Activated T-helper 1 cell treated with anti-CD3 and anti-CD28 coated beads, Interleukin-12 subunit alpha, Interleukin-12 subunit beta, Interleukin-2, Interleukin-4 antibody, amounts not matched to agents 30 ng/mL and 10 ng/mL and 1 ng/mL, durations not matched to agents 14 hours and 24 hours and 36 hours (primary cell): ENCODE results near the gene SMIM15. TPM values are rescaled to one million over a fixed set of nuclear protein-coding genes. Genes with fewer than 3 reads are reported as not detected.
"Not testable (repeated sequence)": the region's sequence is repeated elsewhere in the genome, so short reads cannot be mapped to it uniquely, and the experiment has no call there.

Experiments
- DNase-seq: peaks from one replicate; pipeline ENCODE4 v3.0.0; 2021; ENCODE audit warnings: low spot score
- H3K27ac Mint-ChIP-seq: one replicate; pipeline ENCODE4 v1.8.0; 2021; ENCODE audit warnings: mild to moderate bottlenecking, mixed read lengths
- H3K27me3 Mint-ChIP-seq: one replicate; pipeline ENCODE4 v1.8.0; 2022; ENCODE audit warnings: mild to moderate bottlenecking, moderate library complexity, mixed read lengths; ENCODE audit not compliant: insufficient read depth
- H3K36me3 Mint-ChIP-seq: one replicate; pipeline ENCODE4 v1.8.0; 2021; ENCODE audit warnings: low read depth, mixed read lengths
- H3K4me1 Mint-ChIP-seq: one replicate; pipeline ENCODE4 v1.8.0; 2021; ENCODE audit warnings: low read depth, mixed read lengths
- H3K4me3 Mint-ChIP-seq: one replicate; pipeline ENCODE4 v1.8.0; 2021; ENCODE audit warnings: mild to moderate bottlenecking, moderate library complexity, mixed read lengths
- H3K9me3 Mint-ChIP-seq: one replicate; pipeline ENCODE4 v1.8.0; 2021; ENCODE audit warnings: mixed read lengths
- intact Hi-C: fragments of 100-400 bp; cut with micrococcal nuclease; formaldehyde crosslinking; loops from one replicate; pipeline ENCODE4 v1.15.1; 2024
- total RNA-seq: library from RNA; stranded (reverse); gene quantifications from 2 replicates; pipeline ENCODE4 v1.2.3, GENCODE V29; 2022

Gene SMIM15
- total RNA-seq, result 84.0 and 86.7 TPM in 2 replicates

DNA sequence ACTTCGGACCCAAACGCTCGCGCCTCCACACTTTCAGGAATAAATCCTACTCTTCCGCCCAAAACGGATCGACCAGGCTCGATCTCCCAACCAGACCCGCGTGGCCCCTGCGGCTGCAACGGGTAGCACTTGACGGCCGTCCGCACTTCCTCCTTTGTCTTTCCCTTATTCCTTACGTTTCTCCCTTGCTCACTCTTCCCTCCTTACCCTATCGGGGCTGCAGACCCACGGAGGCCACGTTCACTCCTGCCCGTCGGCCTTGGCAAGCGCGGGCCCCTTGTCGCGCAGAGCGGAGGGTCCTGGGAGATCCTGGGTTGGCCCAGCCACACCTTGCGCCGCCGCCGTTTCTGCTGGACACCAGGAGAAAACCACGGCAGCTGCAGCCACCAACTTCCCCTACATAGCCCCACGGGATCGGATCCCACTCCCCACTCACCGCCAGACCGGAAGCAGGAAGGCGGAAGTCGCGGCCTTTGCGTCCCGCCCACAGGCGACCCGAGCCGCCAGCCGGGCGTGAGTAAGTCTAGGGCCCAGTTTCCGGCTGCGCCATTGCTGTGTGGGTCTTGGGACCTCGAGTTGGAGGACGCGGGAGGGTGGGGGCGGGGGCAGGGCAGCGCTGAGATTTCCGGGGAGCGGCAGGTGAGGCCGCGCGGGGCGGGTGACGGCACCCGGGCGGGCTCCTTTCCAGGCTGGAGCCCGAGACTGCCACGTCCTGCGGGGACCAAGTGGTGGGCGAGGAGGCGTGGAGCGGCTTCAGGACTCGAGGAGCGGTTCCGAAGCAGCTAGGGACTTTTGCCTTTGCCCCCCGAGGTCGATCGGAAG, at the start of gene SMIM15:
TSS of gene SMIM15 (minus strand) at position 459 of the 822 bp plus-strand sequence. CDS start 2,297 bp downstream, outside the sequence.
- H3K36me3 Mint-ChIP-seq, result peaks cover 43% of the 10 kb centered on the region

GRCh38 chr5:61207884-61208283, 45.6 kb upstream of the SMIM15 start:
- Mint-ChIP-seq H3K9me3 (peaks cover 12% of the 10 kb centered on the region), H3K36me3 (no peaks in the 10 kb centered on the region), H3K4me1 (peaks cover 2% of the 10 kb centered on the region), H3K4me3 (no peak overlapping the region), H3K27me3 (peaks cover 3% of the 10 kb centered on the region), H3K27ac (no peak overlapping the region)
- intact Hi-C loops, result no loop called here
- no peak for DNase-seq

More for the DNA sequence above, at the start of gene SMIM15:
- Mint-ChIP-seq H3K27ac (peak within 1 kb of the TSS; percentile 92), H3K4me1 (peaks cover 40% of the 10 kb centered on the region), H3K9me3 (peaks cover 8% of the 10 kb centered on the region), H3K4me3 (peak within 1 kb of the TSS; percentile 95), H3K27me3 (no peaks in the 10 kb centered on the region)
- intact Hi-C loops, result loop anchor here (1.0 to 10.0 kb wide), 10 partner anchors 40 to 1123 kb away; partner anchors contain the start of genes DEPDC1B, ERCC8, NDUFAF2 and ZSWIM6
- peak; percentile 81 for DNase-seq

- H3K9me3 Mint-ChIP-seq, result peaks cover 11% of the 10 kb centered on the region
- H3K4me1 Mint-ChIP-seq, result peaks cover 11% of the 10 kb centered on the region
- H3K4me3 Mint-ChIP-seq, result no peak overlapping the region
- H3K27me3 Mint-ChIP-seq, result no peaks in the 10 kb centered on the region
- no peak for DNase-seq
- H3K27ac Mint-ChIP-seq, result no peak overlapping the region
- H3K36me3 Mint-ChIP-seq, result no peaks in the 10 kb centered on the region
- intact Hi-C loops, result no loop called here
Measured at GRCh38 chr5:61205013-61205412, 42.7 kb upstream of the SMIM15 start.

- Mint-ChIP-seq H3K27me3 (peaks cover 5% of the 10 kb centered on the region), H3K4me3 (no peak overlapping the region), H3K27ac (peak overlapping the region; percentile 7), H3K9me3 (peaks cover 7% of the 10 kb centered on the region), H3K4me1 (peaks cover 11% of the 10 kb centered on the region), H3K36me3 (no peaks in the 10 kb centered on the region)
- DNase-seq, result no peak
- intact Hi-C loops, result loop anchor here (1.0 to 2.0 kb wide), 7 partner anchors 40 to 377 kb away; partner anchors contain the start of genes SMIM15 and ZSWIM6
Measured at GRCh38 chr5:61202213-61202612, 39.9 kb upstream of the SMIM15 start.

- H3K9me3 Mint-ChIP-seq, result peaks cover 3% of the 10 kb centered on the region
- no peak overlapping the region for H3K27ac Mint-ChIP-seq
- intact Hi-C loops, result no loop called here
- peaks cover 8% of the 10 kb centered on the region for H3K27me3 Mint-ChIP-seq
- no peak overlapping the region for H3K4me3 Mint-ChIP-seq
- peaks cover 11% of the 10 kb centered on the region for H3K4me1 Mint-ChIP-seq
- no peak for DNase-seq
- H3K36me3 Mint-ChIP-seq, result no peaks in the 10 kb centered on the region
Measured at GRCh38 chr5:61200582-61201155, 38.4 kb upstream of the SMIM15 start.

GRCh38 chr5:61198606-61199005, 36.3 kb upstream of the SMIM15 start:
- intact Hi-C loops, result no loop called here

DNA sequence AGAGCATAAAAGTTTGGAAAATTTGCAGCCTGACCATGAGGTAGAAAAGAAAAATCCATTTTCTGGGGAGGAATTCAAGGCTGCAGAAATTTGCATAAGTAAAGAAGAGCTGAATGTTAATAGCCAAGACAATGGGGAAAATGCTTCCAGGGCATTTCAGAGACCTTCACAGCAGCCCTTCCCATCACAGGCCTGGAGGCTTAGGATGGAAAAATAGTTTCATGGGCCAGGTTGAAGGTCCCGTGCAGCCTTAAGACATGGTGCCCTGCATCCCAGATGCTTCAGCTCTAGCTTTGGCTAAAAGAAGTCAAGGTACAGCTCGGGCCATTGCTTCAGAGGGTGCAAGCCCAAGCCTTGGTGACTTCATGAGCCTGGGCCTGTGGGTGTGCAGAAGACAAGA, 25.6 kb upstream of the SMIM15 start:
- intact Hi-C loops, H3K4me3 Mint-ChIP-seq, H3K36me3 Mint-ChIP-seq, H3K27ac Mint-ChIP-seq, H3K27me3 Mint-ChIP-seq, H3K4me1 Mint-ChIP-seq, DNase-seq: not testable (repeated sequence)
- H3K9me3 Mint-ChIP-seq, result peaks cover 11% of the 10 kb centered on the region

More at GRCh38 chr5:61198606-61199005, 36.3 kb upstream of the SMIM15 start:
- Mint-ChIP-seq H3K27ac (no peak overlapping the region), H3K4me1 (peaks cover 11% of the 10 kb centered on the region), H3K27me3 (peaks cover 10% of the 10 kb centered on the region), H3K4me3 (no peak overlapping the region), H3K9me3 (peaks cover 3% of the 10 kb centered on the region), H3K36me3 (no peaks in the 10 kb centered on the region)
- no peak for DNase-seq

GRCh38 chr5:61187352-61187751, 25.1 kb upstream of the SMIM15 start:
- H3K27me3 Mint-ChIP-seq, H3K27ac Mint-ChIP-seq, DNase-seq, H3K4me1 Mint-ChIP-seq, H3K4me3 Mint-ChIP-seq, H3K36me3 Mint-ChIP-seq, intact Hi-C loops: not testable (repeated sequence)
- H3K9me3 Mint-ChIP-seq, result peaks cover 11% of the 10 kb centered on the region

- Mint-ChIP-seq H3K4me3 (no peak overlapping the region), H3K27me3 (no peaks in the 10 kb centered on the region), H3K9me3 (peaks cover 11% of the 10 kb centered on the region), H3K4me1 (no peaks in the 10 kb centered on the region), H3K27ac (no peak overlapping the region), H3K36me3 (peaks cover 3% of the 10 kb centered on the region)
- no peak for DNase-seq
- intact Hi-C loops, result no loop called here
Measured at GRCh38 chr5:61186634-61187033, 24.4 kb upstream of the SMIM15 start.

GRCh38 chr5:61184708-61185107, 22.4 kb upstream of the SMIM15 start:
- H3K4me1 Mint-ChIP-seq, result peaks cover 7% of the 10 kb centered on the region
- intact Hi-C loops, result no loop called here
- H3K9me3 Mint-ChIP-seq, result peaks cover 11% of the 10 kb centered on the region

DNA sequence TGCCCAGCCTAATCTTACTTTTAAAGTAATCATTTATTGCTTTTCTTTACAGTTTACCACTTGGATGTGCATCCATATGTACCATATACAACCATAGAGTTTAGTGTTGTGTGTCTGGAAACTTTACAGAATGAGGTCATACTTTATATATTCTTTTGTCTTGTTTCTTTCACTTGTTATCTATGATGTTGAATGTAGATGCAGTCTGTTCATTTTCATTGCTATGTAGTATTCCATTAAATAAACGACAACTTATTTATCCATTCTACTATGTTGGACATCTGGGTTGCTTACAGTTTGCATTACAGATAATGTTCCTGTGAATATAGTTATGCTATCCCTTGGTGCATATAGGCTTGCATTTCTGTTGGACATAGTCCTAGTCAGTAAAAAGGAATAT, 21.3 kb upstream of the SMIM15 start:
- peaks cover 11% of the 10 kb centered on the region for H3K9me3 Mint-ChIP-seq
- H3K36me3 Mint-ChIP-seq, result peaks cover 3% of the 10 kb centered on the region
- intact Hi-C loops, result no loop called here
- no peak overlapping the region for H3K27ac Mint-ChIP-seq
- no peak overlapping the region for H3K4me3 Mint-ChIP-seq
- DNase-seq, result no peak
- peaks cover 1% of the 10 kb centered on the region for H3K27me3 Mint-ChIP-seq
- peaks cover 7% of the 10 kb centered on the region for H3K4me1 Mint-ChIP-seq

More at GRCh38 chr5:61184708-61185107, 22.4 kb upstream of the SMIM15 start:
- H3K4me3 Mint-ChIP-seq, result no peak overlapping the region
- no peak for DNase-seq
- H3K27ac Mint-ChIP-seq, result no peak overlapping the region
- H3K36me3 Mint-ChIP-seq, result peaks cover 3% of the 10 kb centered on the region
- no peaks in the 10 kb centered on the region for H3K27me3 Mint-ChIP-seq

DNA sequence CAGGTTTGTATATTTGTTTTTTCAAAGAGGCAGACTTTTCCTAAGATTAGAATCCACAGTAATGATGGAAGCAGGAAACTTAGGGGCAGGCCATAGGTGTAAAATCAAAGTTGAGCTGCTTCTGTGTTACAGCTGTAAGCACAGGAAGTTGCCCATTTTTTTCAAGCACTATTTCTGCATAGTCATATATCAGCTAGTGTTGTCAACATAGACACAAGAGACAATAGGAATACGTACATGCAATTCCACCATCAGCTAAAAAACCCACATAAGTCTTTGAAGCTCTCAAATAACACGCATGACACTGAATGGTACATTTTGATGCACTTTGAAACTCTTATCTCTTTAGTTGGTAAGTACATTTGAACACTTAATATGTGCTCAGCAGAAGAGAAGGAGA, 20.2 kb upstream of the SMIM15 start:
- H3K27ac Mint-ChIP-seq, result no peak overlapping the region
- H3K4me3 Mint-ChIP-seq, result no peak overlapping the region
- DNase-seq, result no peak
- intact Hi-C loops, result no loop called here
- H3K9me3 Mint-ChIP-seq, result peaks cover 8% of the 10 kb centered on the region
- peaks cover 13% of the 10 kb centered on the region for H3K4me1 Mint-ChIP-seq
- H3K36me3 Mint-ChIP-seq, result peaks cover 3% of the 10 kb centered on the region
- H3K27me3 Mint-ChIP-seq, result peaks cover 1% of the 10 kb centered on the region

DNA sequence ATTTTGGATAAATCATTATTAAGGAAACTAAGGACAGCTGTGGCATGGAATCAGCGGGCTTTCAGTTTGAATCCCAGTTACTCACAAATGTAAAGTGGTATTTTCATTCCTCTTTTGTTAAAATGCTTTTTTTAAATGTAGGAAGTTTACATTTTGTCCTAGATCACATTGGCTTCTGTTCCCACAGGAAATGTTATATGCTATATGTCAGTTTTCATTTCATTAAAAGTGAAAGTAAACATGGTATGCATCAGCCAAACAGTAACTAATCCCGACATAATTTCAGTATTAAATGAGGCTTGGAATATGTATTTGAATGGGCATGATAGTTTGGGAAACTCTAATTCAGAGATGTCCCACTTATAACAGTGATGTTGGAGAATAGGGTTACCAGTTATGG, 18.6 kb upstream of the SMIM15 start:
- DNase-seq, result no peak
- Mint-ChIP-seq H3K4me3 (no peak overlapping the region), H3K9me3 (no peaks in the 10 kb centered on the region), H3K27ac (no peak overlapping the region), H3K36me3 (no peaks in the 10 kb centered on the region), H3K4me1 (peaks cover 13% of the 10 kb centered on the region), H3K27me3 (peaks cover 1% of the 10 kb centered on the region)
- intact Hi-C loops, result no loop called here
